Posterior vena cava (tissue), 2 donors: ENCODE measurements around the gene MCC. TPM values are rescaled to one million over a fixed set of nuclear protein-coding genes. Genes with fewer than 3 reads are reported as not detected.
"Not testable (repeated sequence)": the region's sequence is repeated elsewhere in the genome, so short reads cannot be mapped to it uniquely, and the experiment has no call there.

ENCODE experiments used
- DNase-seq: peaks from one replicate; pipeline ENCODE4 v3.0.0-alpha.2; 2020; ENCODE audit warnings: low spot score
- intact Hi-C, 2 donors: fragments of 100-400 bp; cut with DNase I; formaldehyde crosslinking; loops; one replicate each; pipeline versions ENCODE4 v1.14.1 to v1.14.2; 2022 to 2023
- total RNA-seq, 2 donors: library from RNA; stranded (reverse); fragmentation: NEBNext Ultra II Directional; extraction: Animal tissue kit (Norgen Biotek cat#: 25700); gene quantifications; one replicate each; pipeline ENCODE4 v1.2.1, GENCODE V29; 2021
- donor health status: DM: yes; HTN: yes; CAD: no.
- donor health status: DM: yes; HTN: yes; CAD: no.

MCC gene
- total RNA-seq, 2 donors from 2014 or later = 12.3 to 14.6 TPM

DNA sequence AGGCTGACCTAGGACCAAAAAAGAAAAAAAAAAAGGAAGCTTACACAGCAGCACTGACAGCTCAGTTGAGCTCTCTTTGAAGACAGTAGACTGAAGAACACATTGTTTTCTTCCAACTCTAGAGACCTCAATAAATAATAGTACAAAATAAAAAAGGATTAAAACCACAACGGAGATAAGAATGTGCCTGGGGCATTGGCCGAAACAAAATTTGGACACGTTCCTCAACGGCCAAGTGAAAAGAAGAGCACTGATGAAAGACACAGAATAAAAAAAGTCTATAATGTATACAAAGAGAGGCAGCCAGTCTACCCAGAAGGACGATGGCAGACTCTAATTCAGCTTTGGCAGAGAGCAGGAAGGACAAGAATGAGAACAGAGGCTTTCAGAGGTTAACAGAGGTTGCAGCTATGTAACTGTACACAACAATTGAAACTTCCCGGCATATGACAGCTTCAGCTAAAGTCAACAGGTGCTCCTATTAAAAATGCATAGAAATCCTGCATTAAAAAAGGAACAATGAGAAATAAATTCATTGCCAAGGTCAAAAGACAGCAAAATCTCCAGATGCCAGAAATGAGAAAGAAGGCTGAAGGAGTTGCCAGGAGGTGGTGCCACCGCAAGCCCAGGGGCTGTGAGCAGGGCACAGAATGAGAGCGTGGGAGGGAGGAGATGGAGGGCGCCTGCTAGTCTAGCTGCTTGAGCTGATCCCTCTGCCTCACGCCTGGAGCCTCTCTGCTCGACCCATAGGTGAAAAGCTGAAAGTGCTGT, 397.7 kb downstream of the MCC start:
- DNase-seq = no peak
- intact Hi-C loops = no loop called here

DNA sequence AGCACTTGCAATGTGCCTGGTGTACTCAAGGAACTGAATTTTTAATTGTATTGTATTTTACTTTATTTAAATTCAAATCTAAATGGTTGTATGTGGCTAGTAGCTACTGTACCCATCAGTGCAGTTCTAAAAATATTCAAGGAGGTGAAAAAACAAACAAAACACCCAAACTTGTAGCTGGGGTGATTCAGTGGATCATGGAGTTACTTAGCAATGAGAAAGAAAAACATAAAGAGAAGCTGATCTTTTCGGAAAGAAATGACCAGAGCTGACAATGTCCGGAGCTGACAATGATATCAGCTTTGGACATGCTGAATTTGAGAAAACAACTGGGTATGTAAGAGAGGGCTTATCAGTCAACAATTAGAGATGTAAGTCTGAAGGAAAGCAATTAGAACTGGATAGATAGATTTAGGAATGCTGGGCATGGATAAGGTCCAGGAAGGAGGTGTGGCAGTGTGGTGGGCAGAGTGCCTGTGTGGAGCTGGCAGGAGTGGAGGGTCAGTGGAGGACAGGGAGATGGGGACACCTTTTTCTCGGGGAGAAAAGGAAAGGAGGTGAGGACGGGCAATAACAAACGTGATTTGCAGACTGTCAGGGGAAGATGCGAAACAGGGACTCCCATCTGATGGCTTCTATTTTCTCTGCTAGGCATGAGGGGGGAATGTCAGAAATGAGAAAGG, 398.5 kb downstream of the MCC start:
- intact Hi-C loops = no loop called here
- no peak for DNase-seq

DNA sequence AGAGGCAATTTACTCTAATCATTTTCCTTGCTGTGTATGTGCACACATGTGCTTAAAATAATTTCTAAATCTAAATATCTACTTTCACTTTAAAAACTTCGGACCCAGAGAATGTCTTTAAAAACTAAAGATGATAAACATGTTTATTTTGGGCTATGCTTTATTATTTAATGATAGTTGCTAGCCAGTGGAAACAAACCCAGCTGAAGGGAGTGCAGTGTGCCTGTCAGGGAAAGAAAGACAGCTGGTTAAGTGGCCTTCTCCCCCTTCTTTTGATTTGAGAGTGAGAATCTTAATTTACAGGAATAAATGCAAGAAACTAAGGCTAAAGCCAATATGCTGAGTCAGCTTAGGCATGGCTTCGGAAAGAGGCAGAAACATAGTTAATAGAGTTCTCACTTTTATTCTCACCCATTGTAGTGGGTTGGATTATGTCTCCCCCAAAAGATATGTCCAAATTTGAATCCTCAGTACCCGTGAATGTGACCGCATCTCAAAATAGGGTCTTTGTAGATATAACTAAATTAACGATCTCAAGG, 400.2 kb downstream of the MCC start:
- no peak for DNase-seq
- intact Hi-C loops = no loop called here

DNA sequence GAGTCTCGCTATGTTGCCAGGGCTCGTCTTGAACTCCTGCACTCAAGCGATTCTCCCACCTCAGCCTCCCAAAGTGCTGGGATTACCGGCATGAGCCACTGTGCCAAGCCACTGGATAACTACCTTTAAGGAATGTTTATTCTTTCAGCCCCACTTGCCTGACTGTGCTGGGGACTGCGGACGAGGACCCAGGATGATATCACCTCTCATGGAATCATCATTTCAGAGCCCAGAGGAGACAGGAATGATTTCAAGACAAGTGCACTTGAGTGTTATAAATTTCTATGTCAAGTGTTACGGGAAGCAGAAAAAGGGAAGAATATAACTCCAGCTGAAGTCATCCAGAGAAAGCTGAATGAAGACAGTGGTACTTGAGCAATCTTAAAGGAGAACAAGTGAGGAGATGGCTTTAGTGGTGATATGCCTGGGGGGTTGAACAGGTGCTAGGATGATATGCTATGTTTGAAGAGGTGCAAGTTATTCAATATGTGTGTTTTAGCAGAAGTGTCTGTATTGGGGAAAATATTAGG, 402.3 kb downstream of the MCC start:
- intact Hi-C loops = no loop called here

DNA sequence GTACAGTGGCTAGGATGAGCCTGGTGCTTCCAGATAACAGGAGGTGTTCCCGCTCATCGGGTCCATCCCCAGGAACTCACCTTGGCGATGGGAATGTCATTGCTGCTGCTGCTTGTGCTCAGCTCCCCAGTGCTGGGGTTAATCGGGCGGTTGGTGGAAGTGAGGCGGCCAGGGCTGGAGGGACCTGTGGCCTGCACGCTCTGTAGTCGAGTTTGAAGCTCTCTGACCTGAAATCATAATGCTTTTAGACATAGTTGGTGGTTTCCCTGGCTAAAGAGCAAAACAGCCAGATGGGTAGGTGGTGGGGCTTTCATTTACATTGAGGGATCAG, 403.2 kb downstream of the MCC start:
- intact Hi-C loops = no loop called here
- DNase-seq = no peak

More for the DNA sequence above, 402.3 kb downstream of the MCC start:
- no peak for DNase-seq

DNA sequence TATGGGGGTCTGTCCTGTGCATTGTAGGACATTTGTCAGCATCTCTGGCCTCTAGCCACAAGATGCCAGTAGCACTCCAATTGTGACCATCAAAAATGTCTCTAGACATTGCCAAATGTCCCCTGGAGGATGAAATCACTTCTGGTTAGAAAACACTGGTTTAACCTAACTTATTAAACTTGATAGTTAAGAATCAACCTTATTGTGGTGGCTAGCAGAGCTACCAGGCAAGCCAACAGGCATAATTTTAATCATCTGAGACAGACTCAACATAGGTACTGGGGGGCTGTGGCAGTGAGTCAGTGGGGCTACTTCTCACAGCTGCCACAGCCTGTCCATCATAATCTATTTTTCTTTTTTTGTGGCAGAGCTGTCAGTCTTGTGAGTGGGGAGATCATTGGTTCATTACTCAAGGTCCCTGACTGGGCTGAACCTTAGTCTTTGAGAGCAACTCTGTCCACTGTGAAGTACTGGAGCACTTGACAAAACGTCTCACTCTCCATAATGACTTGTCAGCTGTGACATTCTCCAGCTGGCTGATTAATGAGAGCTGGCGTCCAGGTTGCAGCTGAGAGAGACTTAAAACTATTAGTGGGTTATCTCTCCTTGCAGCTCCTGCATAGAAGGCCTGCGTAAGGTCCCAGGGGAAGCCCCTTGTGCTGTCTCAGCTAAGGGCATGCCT, 403.7 kb downstream of the MCC start:
- DNase-seq = no peak
- intact Hi-C loops = no loop called here

DNA sequence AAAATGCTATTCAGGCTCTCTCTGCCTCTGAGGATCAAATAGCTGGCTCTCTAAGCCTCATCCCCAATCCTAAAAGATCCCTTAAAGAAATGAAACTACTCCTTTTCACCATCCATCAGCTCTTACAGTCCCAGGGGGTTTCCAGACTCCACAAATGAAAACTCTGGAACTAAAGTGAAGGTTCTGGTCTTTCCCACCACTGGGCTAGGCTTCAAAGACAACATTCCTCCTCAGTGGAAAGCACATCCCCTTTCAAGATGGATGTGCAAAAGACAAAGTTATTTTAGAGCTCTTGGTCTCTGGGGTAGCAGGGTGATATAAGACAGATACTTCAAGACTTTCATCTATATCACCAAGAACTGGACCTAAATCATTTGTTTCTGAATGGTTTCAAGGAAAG, 404.8 kb downstream of the MCC start:
- DNase-seq = no peak
- intact Hi-C loops = no loop called here

DNA sequence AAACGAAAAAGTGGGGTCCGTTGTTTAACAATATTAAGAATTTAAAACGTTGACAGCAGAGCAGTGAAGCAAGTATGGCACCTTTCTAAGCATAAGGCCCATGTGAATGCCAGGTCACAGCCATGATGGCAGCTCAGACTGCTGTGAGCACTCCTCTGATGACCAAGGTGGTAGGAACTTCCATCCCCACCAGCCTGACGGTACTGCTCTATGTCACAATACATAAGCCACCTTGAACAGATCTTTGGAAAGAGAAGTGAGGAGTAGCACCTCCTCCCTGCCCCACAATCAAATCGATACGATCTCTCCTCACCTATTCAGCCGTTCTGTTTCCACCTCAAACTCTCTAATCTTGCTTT, 405.7 kb downstream of the MCC start:
- intact Hi-C loops = no loop called here

DNA sequence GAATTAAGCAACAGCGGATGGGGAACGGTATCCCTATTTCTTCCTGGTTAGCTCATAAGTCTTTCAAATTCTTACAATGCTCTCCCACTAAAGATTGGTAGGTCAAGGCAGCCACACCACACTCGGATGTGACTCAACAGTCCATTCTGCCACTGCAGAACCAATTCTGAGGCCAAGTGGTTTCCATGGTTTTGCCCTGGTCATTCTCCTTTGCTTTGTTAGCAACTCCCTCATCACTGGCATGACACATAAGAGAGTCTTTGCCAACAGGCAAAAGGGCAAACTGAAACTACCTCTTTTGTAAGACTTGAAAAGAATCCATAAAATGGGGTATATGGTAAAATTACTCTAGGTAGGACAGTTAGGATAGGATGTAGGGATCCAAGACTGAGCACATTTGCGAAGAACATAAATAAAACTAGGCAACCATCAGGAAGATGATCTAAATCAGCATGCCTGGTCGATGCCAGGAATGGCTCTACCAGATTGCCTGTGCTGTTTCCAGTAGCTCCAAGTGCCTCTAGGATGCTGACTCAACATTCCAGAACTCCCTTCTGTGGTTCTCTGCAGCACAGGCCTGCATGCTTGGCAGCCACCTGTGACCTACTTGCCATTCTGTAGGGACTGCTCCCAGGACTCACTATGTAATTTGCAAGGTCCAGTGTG, 406.2 kb downstream of the MCC start:
- DNase-seq = no peak
- intact Hi-C loops = no loop called here

More for the DNA sequence above, 405.7 kb downstream of the MCC start:
- no peak for DNase-seq

DNA sequence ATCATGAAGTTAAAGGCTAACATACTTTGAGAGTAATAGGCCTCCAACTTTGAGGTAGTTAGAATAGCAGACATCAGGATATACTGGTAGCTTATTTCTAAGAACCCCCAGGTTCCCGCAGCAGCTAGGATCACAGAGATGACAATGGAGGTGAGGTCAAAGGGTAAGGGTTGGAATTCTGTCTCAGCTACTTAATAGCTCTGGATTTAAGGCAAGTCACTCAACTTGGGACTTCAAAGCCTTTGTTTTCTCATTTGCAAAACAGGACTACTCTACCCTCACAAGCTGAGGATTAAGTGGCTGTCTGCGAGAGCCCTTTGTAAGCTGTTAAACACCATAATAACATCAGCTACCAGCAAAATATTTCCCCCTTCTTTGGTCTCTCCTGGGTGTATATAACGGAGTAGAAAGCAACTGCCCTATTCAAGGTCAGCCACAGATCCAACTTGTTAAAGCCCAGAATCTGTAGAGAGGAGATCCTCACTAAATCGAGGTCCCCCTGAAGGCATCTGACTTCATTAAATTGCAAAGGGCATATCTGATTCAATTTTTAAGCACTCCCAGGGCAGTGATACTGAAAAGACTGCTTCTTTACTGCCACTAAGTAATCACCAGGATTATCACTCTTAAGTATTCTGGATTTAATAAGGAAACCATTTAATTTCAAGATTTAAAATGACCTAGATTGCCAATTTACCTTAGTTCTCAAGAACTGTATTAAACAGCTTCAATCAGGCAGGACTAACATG, 407.0 kb downstream of the MCC start:
- intact Hi-C loops = no loop called here
- no peak for DNase-seq

DNA sequence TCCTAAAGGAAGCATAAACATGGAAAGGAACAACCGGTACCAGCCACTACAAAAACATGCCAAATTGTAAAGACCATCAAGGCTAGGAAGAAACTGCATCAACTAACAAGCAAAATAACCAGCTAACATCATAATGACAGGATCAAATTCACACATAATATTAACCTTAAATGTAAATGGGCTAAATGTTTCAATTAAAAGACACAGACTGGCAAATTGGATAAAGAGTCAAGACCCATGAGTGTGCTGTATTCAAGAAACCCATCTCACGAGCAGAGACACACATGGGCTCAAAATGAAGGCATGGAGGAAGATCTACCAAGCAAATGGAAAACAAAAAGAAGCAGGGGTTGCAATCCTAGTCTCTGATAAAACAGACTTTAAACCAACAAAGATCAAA, 411.6 kb downstream of the MCC start:
- DNase-seq, intact Hi-C loops: not testable (repeated sequence)

DNA sequence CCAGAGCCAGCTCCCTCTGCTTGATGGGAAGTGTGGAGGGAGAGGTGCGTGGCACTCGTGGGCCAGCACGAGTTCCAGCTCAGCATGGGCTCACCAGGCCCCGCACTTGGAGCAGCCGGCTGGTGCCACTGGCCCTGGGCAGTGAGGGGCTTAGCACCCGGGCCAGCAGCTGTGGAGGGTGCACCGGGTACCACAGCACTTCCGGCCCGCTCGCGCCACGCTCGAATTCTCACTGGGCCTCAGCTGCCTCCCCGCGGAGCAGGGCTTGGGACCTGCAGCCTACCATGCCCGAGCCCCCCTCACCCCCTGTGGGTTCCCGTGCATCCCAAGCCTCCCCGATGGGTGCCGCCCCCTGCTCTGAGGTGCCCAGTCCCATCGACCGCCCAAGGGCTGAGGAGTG, 413.2 kb downstream of the MCC start:
- peak; percentile 77 for DNase-seq
- intact Hi-C loops = no loop called here

DNA sequence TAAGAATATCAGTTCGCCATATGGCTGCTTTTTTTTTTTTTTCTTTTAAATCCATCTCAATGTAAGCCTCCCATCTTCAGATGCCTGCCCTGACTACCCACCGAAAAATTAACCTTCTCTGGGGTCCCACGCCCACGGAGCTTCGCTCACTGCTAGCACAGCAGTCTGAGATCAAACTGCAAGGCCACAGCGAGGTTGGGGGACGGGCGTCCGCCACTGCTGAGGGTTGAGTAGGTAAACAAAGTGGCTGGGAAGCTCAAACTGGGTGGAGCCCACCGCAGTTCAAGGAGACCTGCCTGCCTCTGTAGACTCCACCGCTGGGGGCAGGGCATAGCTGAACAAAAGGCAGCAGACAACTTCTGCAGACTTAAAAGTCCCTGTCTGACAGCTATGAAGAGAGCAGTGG, 414.6 kb downstream of the MCC start:
- intact Hi-C loops = not testable (repeated sequence)

DNA sequence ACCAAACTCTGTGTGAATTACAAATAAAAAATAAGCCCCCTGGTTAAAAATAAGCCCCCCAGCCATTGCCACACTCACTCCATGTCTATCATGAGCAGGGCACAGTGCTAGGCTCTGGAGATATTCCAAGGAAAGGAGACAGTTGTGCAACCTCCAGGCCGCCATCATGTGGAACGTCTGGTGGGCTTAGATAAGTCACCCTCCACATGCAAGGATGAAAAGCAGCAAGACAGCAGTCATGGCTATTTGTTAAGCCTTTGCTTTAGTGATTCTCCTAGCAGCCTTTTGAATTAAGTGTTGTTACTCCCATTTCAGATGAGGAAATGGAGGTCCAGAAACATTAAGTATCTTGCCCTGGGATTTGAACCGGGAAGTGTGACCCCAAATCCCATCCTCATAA, 416.9 kb downstream of the MCC start:
- no peak for DNase-seq
- intact Hi-C loops = no loop called here

More for the DNA sequence above, 414.6 kb downstream of the MCC start:
- not testable (repeated sequence) for DNase-seq

DNA sequence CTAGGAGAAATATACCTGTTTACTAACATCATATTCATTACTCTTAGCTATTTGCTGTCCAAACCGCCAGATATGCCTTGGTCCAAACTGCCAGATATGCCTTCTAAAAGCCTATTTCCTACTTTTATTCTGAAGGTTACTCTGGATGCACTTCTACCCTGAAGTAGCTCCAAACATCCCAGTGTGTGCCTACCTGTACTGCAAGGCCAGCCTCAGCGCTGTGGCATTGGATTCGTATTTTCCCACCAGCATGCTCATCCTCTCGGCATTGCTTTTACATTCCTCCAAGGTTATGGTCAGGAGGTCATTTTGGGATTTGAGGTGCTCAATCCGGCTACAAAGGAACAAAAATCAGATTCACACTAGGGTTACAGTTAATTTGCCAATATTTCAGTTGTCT, 417.4 kb downstream of the MCC start:
- intact Hi-C loops = no loop called here
- no peak for DNase-seq

DNA sequence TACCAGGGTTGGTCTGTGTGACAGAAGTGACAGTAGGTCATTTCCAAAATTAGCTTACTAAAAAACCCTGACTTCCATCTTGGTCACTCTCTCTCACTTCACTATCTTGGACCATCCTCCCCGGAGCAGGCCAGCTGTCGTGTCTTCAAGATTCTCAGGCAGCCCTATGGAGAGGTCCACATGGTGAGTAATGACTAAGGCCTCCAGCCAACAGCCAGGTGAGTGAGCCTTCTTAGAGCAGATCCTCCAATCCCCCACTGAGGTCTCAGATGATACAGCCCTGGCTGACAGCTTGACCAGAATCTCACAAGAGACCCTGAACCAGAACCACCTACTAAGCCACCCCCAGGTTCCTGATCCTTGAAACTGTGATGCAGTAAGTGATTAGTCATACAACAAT, 419.7 kb downstream of the MCC start:
- no peak for DNase-seq
- intact Hi-C loops = no loop called here

DNA sequence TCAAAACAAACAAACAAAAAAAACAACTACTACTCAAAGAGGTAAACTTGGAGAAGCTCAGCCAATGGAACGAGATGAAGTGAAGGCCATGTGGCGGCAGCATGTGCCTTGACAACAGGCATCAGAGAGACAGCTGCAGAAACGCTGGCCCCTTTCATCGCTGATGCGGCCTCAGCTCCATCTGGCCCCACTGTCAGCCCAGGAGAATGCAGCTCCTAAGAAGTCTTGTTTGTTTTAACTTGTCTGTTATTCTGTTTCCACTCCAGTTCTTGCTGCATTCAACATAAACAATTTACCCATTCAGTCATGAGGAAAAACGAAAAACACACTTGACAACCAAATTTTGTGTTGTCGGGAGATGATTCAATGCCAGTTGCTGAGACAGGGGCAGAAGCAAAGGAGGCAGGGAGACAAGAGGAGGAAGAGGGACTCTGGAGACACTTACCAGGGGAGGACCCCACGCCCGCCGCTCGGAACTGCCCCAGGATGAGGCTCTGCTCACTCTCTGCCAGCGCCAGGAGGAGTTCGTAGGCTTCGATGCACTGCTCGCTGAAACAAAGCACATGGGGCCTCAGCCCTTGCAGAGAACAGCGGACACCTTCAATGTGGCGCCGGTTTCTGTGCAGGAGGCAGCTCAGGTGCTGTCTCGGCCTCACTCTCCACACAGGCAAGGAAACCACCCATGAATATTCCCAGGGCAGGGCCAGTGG, 420.5 kb downstream of the MCC start:
- peak; percentile 70 for DNase-seq
- intact Hi-C loops = no loop called here

DNA sequence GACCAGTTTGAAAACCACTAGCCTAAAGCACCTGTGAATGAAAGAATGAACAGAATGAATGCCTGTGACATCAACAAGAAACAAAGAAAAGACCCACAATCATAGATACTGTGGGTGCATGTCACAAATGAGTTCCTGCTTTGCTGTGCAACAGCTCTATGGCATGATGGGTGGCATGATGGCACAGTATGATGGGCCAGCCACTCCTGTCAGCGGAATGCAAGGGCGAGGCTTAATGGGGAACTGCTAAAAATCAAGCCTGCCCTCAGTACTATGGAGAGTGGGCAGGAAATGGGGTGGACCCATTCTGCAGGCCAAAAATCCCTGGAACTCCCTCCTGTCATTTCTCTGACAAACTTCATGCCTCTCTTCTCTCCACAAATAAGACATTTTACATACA, 422.6 kb downstream of the MCC start:
- DNase-seq = no peak
- intact Hi-C loops = no loop called here
